Measurements from ENCODE around the gene TTLL12. TPM values are rescaled to one million over a fixed set of nuclear protein-coding genes. Genes with fewer than 3 reads are reported as not detected.

The TTLL12 gene
- total and polyA plus RNA-seq, 2 donors: 14.4 to 16.1 TPM

- WGBS: 93% methylated on average over 12 of the region's 12 CpGs
- Histone ChIP-seq H3K27me3 (ENCODE audit: control insufficient read depth in 2 of 2, insufficient read depth in 1 of 2, low read length in 1 of 2) (no peaks in the 10 kb centered on the region), H3K9me3 (ENCODE audit: control insufficient read depth in 2 of 2, insufficient read depth in 1 of 2, low read length in 1 of 2) (no peaks in the 10 kb centered on the region), H3K4me3 (ENCODE audit: low read length in 2 of 2) (no peak overlapping the region), H3K27ac (ENCODE audit: low read depth in 1 of 2, low read length in 1 of 2) (no peak overlapping the region), H3K4me1 (ENCODE audit: control insufficient read depth in 2 of 2, insufficient read depth in 2 of 2, low read length in 2 of 2) (no peaks in the 10 kb centered on the region), H3K36me3 (ENCODE audit: control insufficient read depth in 2 of 2, insufficient read depth in 2 of 2, low read length in 1 of 2) (peaks cover 46 to 63% of the 10 kb centered on the region in 2 donors)
- DNase-seq (ENCODE audit: low read depth in 6 of 9, low spot score in 9 of 9): no peak
Observed at GRCh38 chr22:43171607-43172006, 15.3 kb downstream of the TTLL12 start.

GRCh38 chr22:43171019-43171491 lies 15.9 kb downstream of the TTLL12 start:
- Histone ChIP-seq H3K4me1 (ENCODE audit: control insufficient read depth in 2 of 2, insufficient read depth in 2 of 2, low read length in 2 of 2) (no peaks in the 10 kb centered on the region), H3K27ac (ENCODE audit: low read depth in 1 of 2, low read length in 1 of 2) (no peak overlapping the region), H3K9me3 (ENCODE audit: control insufficient read depth in 2 of 2, insufficient read depth in 1 of 2, low read length in 1 of 2) (no peaks in the 10 kb centered on the region), H3K27me3 (ENCODE audit: control insufficient read depth in 2 of 2, insufficient read depth in 1 of 2, low read length in 1 of 2) (no peaks in the 10 kb centered on the region), H3K4me3 (ENCODE audit: low read length in 2 of 2) (no peak overlapping the region), H3K36me3 (ENCODE audit: control insufficient read depth in 2 of 2, insufficient read depth in 2 of 2, low read length in 1 of 2) (peaks cover 44 to 63% of the 10 kb centered on the region in 2 donors)
- WGBS: 84% methylated on average over 14 of the region's 14 CpGs
- no peak for DNase-seq (ENCODE audit: low read depth in 6 of 9, low spot score in 9 of 9)

GRCh38 chr22:43170131-43170480 lies 16.8 kb downstream of the TTLL12 start:
- Histone ChIP-seq H3K4me3 (ENCODE audit: low read length in 2 of 2) (no peak overlapping the region), H3K9me3 (ENCODE audit: control insufficient read depth in 2 of 2, insufficient read depth in 1 of 2, low read length in 1 of 2) (no peaks in the 10 kb centered on the region), H3K27ac (ENCODE audit: low read depth in 1 of 2, low read length in 1 of 2) (no peak overlapping the region), H3K36me3 (ENCODE audit: control insufficient read depth in 2 of 2, insufficient read depth in 2 of 2, low read length in 1 of 2) (peaks cover 40 to 62% of the 10 kb centered on the region in 2 donors), H3K27me3 (ENCODE audit: control insufficient read depth in 2 of 2, insufficient read depth in 1 of 2, low read length in 1 of 2) (peaks cover 0 to 2% of the 10 kb centered on the region in 2 donors), H3K4me1 (ENCODE audit: control insufficient read depth in 2 of 2, insufficient read depth in 2 of 2, low read length in 2 of 2) (no peaks in the 10 kb centered on the region)
- no peak for DNase-seq (ENCODE audit: low read depth in 6 of 9, low spot score in 9 of 9)
- 96% methylated on average over 9 of the region's 9 CpGs for WGBS

- Histone ChIP-seq H3K4me1 (ENCODE audit: control insufficient read depth in 2 of 2, insufficient read depth in 2 of 2, low read length in 2 of 2) (peaks cover 0 to 3% of the 10 kb centered on the region in 2 donors), H3K36me3 (ENCODE audit: control insufficient read depth in 2 of 2, insufficient read depth in 2 of 2, low read length in 1 of 2) (peaks cover 35 to 60% of the 10 kb centered on the region in 2 donors), H3K27ac (ENCODE audit: low read depth in 1 of 2, low read length in 1 of 2) (no peak overlapping the region), H3K9me3 (ENCODE audit: control insufficient read depth in 2 of 2, insufficient read depth in 1 of 2, low read length in 1 of 2) (peaks cover 0 to under 1% of the 10 kb centered on the region in 2 donors), H3K4me3 (ENCODE audit: low read length in 2 of 2) (no peak overlapping the region), H3K27me3 (ENCODE audit: control insufficient read depth in 2 of 2, insufficient read depth in 1 of 2, low read length in 1 of 2) (peaks cover 0 to 6% of the 10 kb centered on the region in 2 donors)
- DNase-seq (ENCODE audit: low read depth in 6 of 9, low spot score in 9 of 9): no peak
- WGBS: 96% methylated on average over 23 of the region's 23 CpGs
Observed at GRCh38 chr22:43169310-43170130, 17.4 kb downstream of the TTLL12 start.

DNA sequence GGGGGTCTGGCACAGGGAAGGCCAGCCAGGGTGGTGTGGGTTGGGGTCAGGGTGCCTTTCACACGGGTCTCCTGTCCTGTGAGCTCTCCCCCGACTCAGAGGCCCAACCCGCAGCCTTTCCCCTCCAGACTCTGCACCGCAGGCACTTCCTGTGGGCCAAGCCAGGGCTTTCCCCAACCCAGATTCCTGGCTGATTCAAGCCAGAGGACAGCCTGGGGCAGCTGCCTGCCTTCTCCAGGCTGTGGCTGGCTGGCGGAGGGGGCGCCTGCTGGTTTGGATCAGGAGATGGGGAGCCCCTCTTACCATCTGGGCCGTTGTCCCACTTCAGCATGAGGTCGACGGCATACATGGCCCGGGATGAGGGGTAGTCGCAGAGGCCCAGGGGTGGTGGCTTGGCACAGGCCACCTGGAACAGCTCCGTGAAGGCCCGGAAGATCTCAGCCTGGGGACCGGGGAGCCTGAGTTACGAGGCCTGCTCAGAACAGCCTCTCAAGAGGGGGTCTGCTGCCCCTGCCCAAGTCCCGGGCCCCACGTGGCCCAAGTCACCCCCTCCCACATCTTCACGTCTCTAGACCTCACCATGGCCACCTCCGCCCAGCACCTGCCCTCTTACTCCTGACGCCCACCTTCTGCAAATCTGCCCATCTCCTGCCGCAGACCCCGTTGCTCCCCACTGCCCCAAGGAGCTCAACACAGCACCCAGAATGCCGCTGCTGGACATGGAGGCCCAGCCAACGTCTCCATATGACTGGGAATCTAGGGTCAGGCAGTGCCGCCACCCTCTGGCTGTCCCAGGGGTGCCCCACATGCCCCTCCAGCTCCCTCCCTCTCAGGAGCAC lies 18.2 kb downstream of the TTLL12 start:
- H3K36me3 ChIP-seq (ENCODE audit: control insufficient read depth in 2 of 2, insufficient read depth in 2 of 2, low read length in 1 of 2): peaks cover 31 to 55% of the 10 kb centered on the region in 2 donors
- no peak overlapping the region for H3K27ac ChIP-seq (ENCODE audit: low read depth in 1 of 2, low read length in 1 of 2)
- 96% methylated on average over 25 of the region's 25 CpGs for WGBS
- H3K4me3 ChIP-seq (ENCODE audit: low read length in 2 of 2): no peak overlapping the region
- peaks cover 0 to 3% of the 10 kb centered on the region in 2 donors for H3K9me3 ChIP-seq (ENCODE audit: control insufficient read depth in 2 of 2, insufficient read depth in 1 of 2, low read length in 1 of 2)
- H3K27me3 ChIP-seq (ENCODE audit: control insufficient read depth in 2 of 2, insufficient read depth in 1 of 2, low read length in 1 of 2): peaks cover 2 to 14% of the 10 kb centered on the region in 2 donors
- DNase-seq (ENCODE audit: low read depth in 6 of 9, low spot score in 9 of 9): no peak
- H3K4me1 ChIP-seq (ENCODE audit: control insufficient read depth in 2 of 2, insufficient read depth in 2 of 2, low read length in 2 of 2): peaks cover 0 to 5% of the 10 kb centered on the region in 2 donors

DNA sequence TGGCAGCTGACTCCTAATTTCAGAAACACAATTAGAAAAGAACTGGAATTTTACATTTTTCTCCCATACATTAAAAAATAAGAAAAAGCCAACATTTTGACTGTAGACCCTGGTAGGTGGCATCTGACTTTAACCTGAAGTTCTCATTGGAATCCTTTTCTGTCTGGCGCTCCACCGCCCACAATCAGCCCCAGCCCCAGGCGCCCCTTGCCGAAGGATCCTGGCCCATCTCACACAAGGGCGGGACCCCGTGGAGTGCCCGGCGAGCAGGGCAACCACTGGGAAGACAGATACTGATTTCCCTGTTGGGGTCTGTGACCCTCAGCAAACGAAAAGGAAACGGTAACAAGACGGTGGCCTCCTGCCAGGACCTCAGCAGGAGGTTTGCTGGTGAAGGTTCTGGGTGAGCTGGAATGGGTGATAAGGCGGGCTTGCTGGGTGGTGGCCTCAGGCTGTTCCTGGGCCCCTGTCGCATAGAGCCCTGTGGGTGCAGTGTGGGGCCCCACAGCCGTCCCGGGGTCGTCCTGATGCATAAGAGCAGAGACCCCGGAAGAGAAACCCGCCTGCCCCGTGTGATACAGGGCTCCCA lies 19.8 kb downstream of the TTLL12 start:
- WGBS: 98% methylated on average over 19 of the region's 19 CpGs
- H3K4me1 ChIP-seq (ENCODE audit: control insufficient read depth in 2 of 2, insufficient read depth in 2 of 2, low read length in 2 of 2): peaks cover 0 to 7% of the 10 kb centered on the region in 2 donors

GRCh38 chr22:43166132-43166930 lies 20.6 kb downstream of the TTLL12 start:
- DNase-seq (ENCODE audit: low read depth in 6 of 9, low spot score in 9 of 9): no peak
- peaks cover 14 to 33% of the 10 kb centered on the region in 2 donors for H3K36me3 ChIP-seq (ENCODE audit: control insufficient read depth in 2 of 2, insufficient read depth in 2 of 2, low read length in 1 of 2)
- no peak overlapping the region for H3K27ac ChIP-seq (ENCODE audit: low read depth in 1 of 2, low read length in 1 of 2)
- H3K27me3 ChIP-seq (ENCODE audit: control insufficient read depth in 2 of 2, insufficient read depth in 1 of 2, low read length in 1 of 2): peaks cover 2 to 21% of the 10 kb centered on the region in 2 donors
- H3K9me3 ChIP-seq (ENCODE audit: control insufficient read depth in 2 of 2, insufficient read depth in 1 of 2, low read length in 1 of 2): peaks cover 0 to 3% of the 10 kb centered on the region in 2 donors
- no peak overlapping the region for H3K4me3 ChIP-seq (ENCODE audit: low read length in 2 of 2)
- peaks cover 0 to 7% of the 10 kb centered on the region in 2 donors for H3K4me1 ChIP-seq (ENCODE audit: control insufficient read depth in 2 of 2, insufficient read depth in 2 of 2, low read length in 2 of 2)
- WGBS: 94% methylated on average over 23 of the region's 23 CpGs

More for the DNA sequence above, 19.8 kb downstream of the TTLL12 start:
- H3K27ac ChIP-seq (ENCODE audit: low read depth in 1 of 2, low read length in 1 of 2): no peak overlapping the region
- peaks cover 2 to 21% of the 10 kb centered on the region in 2 donors for H3K27me3 ChIP-seq (ENCODE audit: control insufficient read depth in 2 of 2, insufficient read depth in 1 of 2, low read length in 1 of 2)
- no peak for DNase-seq (ENCODE audit: low read depth in 6 of 9, low spot score in 9 of 9)
- peaks cover 22 to 41% of the 10 kb centered on the region in 2 donors for H3K36me3 ChIP-seq (ENCODE audit: control insufficient read depth in 2 of 2, insufficient read depth in 2 of 2, low read length in 1 of 2)
- H3K4me3 ChIP-seq (ENCODE audit: low read length in 2 of 2): no peak overlapping the region
- peaks cover 0 to 3% of the 10 kb centered on the region in 2 donors for H3K9me3 ChIP-seq (ENCODE audit: control insufficient read depth in 2 of 2, insufficient read depth in 1 of 2, low read length in 1 of 2)

- DNase-seq (ENCODE audit: low read depth in 6 of 9, low spot score in 9 of 9): no peak
- Histone ChIP-seq H3K4me1 (ENCODE audit: control insufficient read depth in 2 of 2, insufficient read depth in 2 of 2, low read length in 2 of 2) (peaks cover 0 to 7% of the 10 kb centered on the region in 2 donors), H3K36me3 (ENCODE audit: control insufficient read depth in 2 of 2, insufficient read depth in 2 of 2, low read length in 1 of 2) (peaks cover 8 to 22% of the 10 kb centered on the region in 2 donors), H3K4me3 (ENCODE audit: low read length in 2 of 2) (no peak overlapping the region), H3K9me3 (ENCODE audit: control insufficient read depth in 2 of 2, insufficient read depth in 1 of 2, low read length in 1 of 2) (peaks cover 0 to 3% of the 10 kb centered on the region in 2 donors), H3K27me3 (ENCODE audit: control insufficient read depth in 2 of 2, insufficient read depth in 1 of 2, low read length in 1 of 2) (peaks cover 2 to 21% of the 10 kb centered on the region in 2 donors), H3K27ac (ENCODE audit: low read depth in 1 of 2, low read length in 1 of 2) (no peak overlapping the region)
- whole genome bisulfite sequencing: 46% methylated on average over 16 of the region's 16 CpGs
Observed at GRCh38 chr22:43164636-43165035, 22.3 kb downstream of the TTLL12 start.

All from thymus (tissue), 11 donors.